Epithelial cell of proximal tubule (primary cell): ENCODE measurements around the gene ANAPC5. TPM values are rescaled to one million over a fixed set of nuclear protein-coding genes. Genes with fewer than 3 reads are reported as not detected.

ENCODE experiments used
- DNase-seq: peaks from one replicate; pipeline ENCODE4 v3.0.0-alpha.2; 2011; ENCODE audit warnings: low read depth
- H3K4me3 ChIP-seq: 2 replicates; pipeline ENCODE4 v1.5.1; 2011; ENCODE audit warnings: low read depth, mild to moderate bottlenecking, low read length
- CTCF ChIP-seq: conservative IDR thresholded peaks from 2 replicates; pipeline ENCODE4 v1.5.1; 2012; ENCODE audit warnings: low read depth, mild to moderate bottlenecking, low read length
- total RNA-seq: library from RNA; depleted of rRNA; stranded (reverse); fragments of >200 nt; gene quantifications from 2 replicates; pipeline ENCODE4 v1.2.3, GENCODE V29; 2015

Gene ANAPC5
- total RNA-seq, 1 donor from 2014 or later, result 79.7 TPM

GRCh38 chr12:121297435-121297991 lies 54.7 kb downstream of the ANAPC5 start:
- peak overlapping the region; percentile 96 for H3K4me3 ChIP-seq
- DNase-seq, result peak; percentile 71
- TF ChIP-seq CTCF, result no peak

- TF ChIP-seq CTCF, result peak; percentile 15
- H3K4me3 ChIP-seq, result peak within 1 kb of the TSS; percentile 96
- no peak for DNase-seq
Observed at GRCh38 chr12:121296618-121297434, 55.4 kb downstream of the ANAPC5 start, which contains the start of gene CAMKK2. Gene CAMKK2, minus strand, starts transcription at chr12:121296709. Its CDS starts 22,183 bp downstream, at chr12:121274526.

- H3K4me3 ChIP-seq, result peak overlapping the region; percentile 96
- no peak for TF ChIP-seq CTCF
- no peak for DNase-seq
Observed at GRCh38 chr12:121295746-121296617, 56.2 kb downstream of the ANAPC5 start.

- H3K4me3 ChIP-seq, result peak overlapping the region; percentile 96
- no peak for DNase-seq
- no peak for TF ChIP-seq CTCF
Observed at GRCh38 chr12:121295116-121295745, 57.0 kb downstream of the ANAPC5 start.

GRCh38 chr12:121294151-121294889 lies 57.9 kb downstream of the ANAPC5 start:
- TF ChIP-seq CTCF, result no peak
- no peak for DNase-seq
- no peak overlapping the region for H3K4me3 ChIP-seq

- no peak overlapping the region for H3K4me3 ChIP-seq
- no peak for DNase-seq
- TF ChIP-seq CTCF, result no peak
Observed at GRCh38 chr12:121293603-121294002, 58.6 kb downstream of the ANAPC5 start.
